Neural cell (in vitro differentiated cells): ENCODE data around the gene BRF1. TPM values are rescaled to one million over a fixed set of nuclear protein-coding genes. Genes with fewer than 3 reads are reported as not detected.

Experiments
- H2AFZ ChIP-seq: fragments of 200-600, 300-800 bp; sonication (generic), shearing (Covaris generic); 2 replicates; pipeline ENCODE4 v1.6.0; 2014; ENCODE audit warnings: low read depth, mild to moderate bottlenecking, antibody characterized with exemption, low read length, moderate library complexity
- H3F3A ChIP-seq: fragments of 200-600 bp; shearing (Covaris generic); 2 replicates; pipeline ENCODE4 v1.6.1; 2016; ENCODE audit warnings: mild to moderate bottlenecking, moderate library complexity, mixed read lengths, antibody characterized with exemption, low read length; ENCODE audit not compliant: insufficient read depth, poor library complexity, severe bottlenecking
- H3K27ac ChIP-seq: fragments of 200-600, 300-800 bp; sonication (generic), shearing (Covaris generic); 2 replicates; pipeline ENCODE4 v1.5.1; 2014; ENCODE audit warnings: mild to moderate bottlenecking, low read length, moderate library complexity
- H3K27me3 ChIP-seq: fragments of 300-800, 200-600 bp; sonication (generic), shearing (Covaris generic); 2 replicates; pipeline ENCODE4 v1.6.0; 2014; ENCODE audit warnings: mild to moderate bottlenecking, low read depth, low read length, moderate library complexity; ENCODE audit not compliant: insufficient read depth
- H3K36me3 ChIP-seq: fragments of 300-800, 200-600 bp; sonication (generic), shearing (Covaris generic); 2 replicates; pipeline ENCODE4 v1.5.1; 2014; ENCODE audit warnings: mild to moderate bottlenecking, antibody characterized with exemption, low read length, moderate library complexity; ENCODE audit not compliant: insufficient read depth
- H3K4me2 ChIP-seq: fragments of 300-800, 200-600 bp; sonication (generic), shearing (Covaris generic); 2 replicates; pipeline ENCODE4 v1.6.0; 2014; ENCODE audit warnings: mild to moderate bottlenecking, low read length
- H3K4me3 ChIP-seq: fragments of 300-800, 200-600 bp; sonication (generic), shearing (Covaris generic); 2 replicates; pipeline ENCODE4 v1.5.1; 2014; ENCODE audit warnings: mild to moderate bottlenecking, low read length, moderate library complexity
- H3K79me2 ChIP-seq: fragments of 200-600 bp; shearing (Covaris generic); replicated peaks from 2 replicates; pipeline ENCODE4 v1.6.0; 2014; ENCODE audit warnings: mild to moderate bottlenecking, low read length, moderate library complexity; ENCODE audit not compliant: insufficient read depth
- H3K9ac ChIP-seq: fragments of 300-800, 200-600 bp; sonication (generic), shearing (Covaris generic); 2 replicates; pipeline ENCODE4 v1.6.1; 2016; ENCODE audit warnings: mild to moderate bottlenecking, low read length, mixed read lengths
- H3K9me2 ChIP-seq: fragments of 200-600 bp; shearing (Covaris generic); 2 replicates; pipeline ENCODE4 v1.6.1; 2016; ENCODE audit warnings: mild to moderate bottlenecking, low read length, mixed read lengths; ENCODE audit not compliant: insufficient read depth
- H3K9me3 ChIP-seq: fragments of 200-600, 300-800 bp; sonication (generic), shearing (Covaris generic); 2 replicates; pipeline ENCODE4 v1.6.1; 2016; ENCODE audit warnings: mild to moderate bottlenecking, mixed run types, low read length, moderate library complexity, mixed read lengths
- H4K20me1 ChIP-seq: fragments of 200-600 bp; shearing (Covaris generic); 2 replicates; pipeline ENCODE4 v1.6.1; 2016; ENCODE audit warnings: mild to moderate bottlenecking, mixed run types; ENCODE audit not compliant: insufficient read depth
- EP300 ChIP-seq: fragments of 450-650 bp; conservative IDR thresholded peaks from 2 replicates; pipeline ENCODE4 v1.6.1; 2014; ENCODE audit warnings: antibody characterized with exemption, mild to moderate bottlenecking, moderate library complexity; ENCODE audit not compliant: poor library complexity, severe bottlenecking
- EZH2 ChIP-seq: fragments of 200-600, 300-800 bp; shearing (Covaris generic), sonication (generic); IDR thresholded peaks from 2 replicates; pipeline ENCODE4 v1.6.1; 2014; ENCODE audit warnings: antibody characterized with exemption, low read length, borderline replicate concordance, mild to moderate bottlenecking; ENCODE audit not compliant: insufficient read depth, poor library complexity, severe bottlenecking
- MXI1 ChIP-seq: fragments of 450-650 bp; conservative IDR thresholded peaks from 2 replicates; pipeline ENCODE4 v1.6.1; 2014; ENCODE audit warnings: antibody characterized with exemption, mild to moderate bottlenecking; ENCODE audit not compliant: poor library complexity, severe bottlenecking
- POLR2AphosphoS5 ChIP-seq: IDR thresholded peaks from 2 replicates; pipeline ENCODE4 v1.6.1; 2012
- RAD21 ChIP-seq: fragments of 450-650 bp; conservative IDR thresholded peaks from 2 replicates; pipeline ENCODE4 v1.6.1; 2014; ENCODE audit warnings: antibody characterized with exemption, mild to moderate bottlenecking, moderate library complexity
- SMC3 ChIP-seq: fragments of 450-650 bp; conservative IDR thresholded peaks from 2 replicates; pipeline ENCODE4 v1.6.1; 2014; ENCODE audit warnings: antibody characterized with exemption, mild to moderate bottlenecking, moderate library complexity; ENCODE audit not compliant: poor library complexity
- TAF1 ChIP-seq: IDR thresholded peaks from 2 replicates; pipeline ENCODE4 v1.6.1; 2012; ENCODE audit warnings: low read depth
- polyA plus RNA-seq: library from polyadenylated mRNA; depleted of rRNA; stranded (reverse); fragments of >200 nt; gene quantifications from 2 replicates; pipeline ENCODE4 v1.2.3, GENCODE V29; 2014
- TF ChIP-seq, protein P1 (sequence below): IDR thresholded peaks from 2 replicates; pipeline ENCODE4 v1.6.1; 2012; ENCODE audit warnings: borderline replicate concordance
- TF ChIP-seq, protein P2 (sequence below): fragments of 450-650 bp; IDR thresholded peaks from 2 replicates; pipeline ENCODE4 v1.5.1; 2014; ENCODE audit warnings: antibody characterized with exemption, mild to moderate bottlenecking, moderate library complexity; ENCODE audit not compliant: poor library complexity, severe bottlenecking

BRF1 gene
- polyA plus RNA-seq, 1 donor from 2014 or later, result 69.4 TPM

GRCh38 chr14:105326568-105326867, 25.7 kb upstream of the BRF1 start:
- TF ChIP-seq MXI1, result no peak
- TF ChIP-seq, protein P1, sequence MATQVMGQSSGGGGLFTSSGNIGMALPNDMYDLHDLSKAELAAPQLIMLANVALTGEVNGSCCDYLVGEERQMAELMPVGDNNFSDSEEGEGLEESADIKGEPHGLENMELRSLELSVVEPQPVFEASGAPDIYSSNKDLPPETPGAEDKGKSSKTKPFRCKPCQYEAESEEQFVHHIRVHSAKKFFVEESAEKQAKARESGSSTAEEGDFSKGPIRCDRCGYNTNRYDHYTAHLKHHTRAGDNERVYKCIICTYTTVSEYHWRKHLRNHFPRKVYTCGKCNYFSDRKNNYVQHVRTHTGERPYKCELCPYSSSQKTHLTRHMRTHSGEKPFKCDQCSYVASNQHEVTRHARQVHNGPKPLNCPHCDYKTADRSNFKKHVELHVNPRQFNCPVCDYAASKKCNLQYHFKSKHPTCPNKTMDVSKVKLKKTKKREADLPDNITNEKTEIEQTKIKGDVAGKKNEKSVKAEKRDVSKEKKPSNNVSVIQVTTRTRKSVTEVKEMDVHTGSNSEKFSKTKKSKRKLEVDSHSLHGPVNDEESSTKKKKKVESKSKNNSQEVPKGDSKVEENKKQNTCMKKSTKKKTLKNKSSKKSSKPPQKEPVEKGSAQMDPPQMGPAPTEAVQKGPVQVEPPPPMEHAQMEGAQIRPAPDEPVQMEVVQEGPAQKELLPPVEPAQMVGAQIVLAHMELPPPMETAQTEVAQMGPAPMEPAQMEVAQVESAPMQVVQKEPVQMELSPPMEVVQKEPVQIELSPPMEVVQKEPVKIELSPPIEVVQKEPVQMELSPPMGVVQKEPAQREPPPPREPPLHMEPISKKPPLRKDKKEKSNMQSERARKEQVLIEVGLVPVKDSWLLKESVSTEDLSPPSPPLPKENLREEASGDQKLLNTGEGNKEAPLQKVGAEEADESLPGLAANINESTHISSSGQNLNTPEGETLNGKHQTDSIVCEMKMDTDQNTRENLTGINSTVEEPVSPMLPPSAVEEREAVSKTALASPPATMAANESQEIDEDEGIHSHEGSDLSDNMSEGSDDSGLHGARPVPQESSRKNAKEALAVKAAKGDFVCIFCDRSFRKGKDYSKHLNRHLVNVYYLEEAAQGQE, result no peak
- TF ChIP-seq, protein P2, sequence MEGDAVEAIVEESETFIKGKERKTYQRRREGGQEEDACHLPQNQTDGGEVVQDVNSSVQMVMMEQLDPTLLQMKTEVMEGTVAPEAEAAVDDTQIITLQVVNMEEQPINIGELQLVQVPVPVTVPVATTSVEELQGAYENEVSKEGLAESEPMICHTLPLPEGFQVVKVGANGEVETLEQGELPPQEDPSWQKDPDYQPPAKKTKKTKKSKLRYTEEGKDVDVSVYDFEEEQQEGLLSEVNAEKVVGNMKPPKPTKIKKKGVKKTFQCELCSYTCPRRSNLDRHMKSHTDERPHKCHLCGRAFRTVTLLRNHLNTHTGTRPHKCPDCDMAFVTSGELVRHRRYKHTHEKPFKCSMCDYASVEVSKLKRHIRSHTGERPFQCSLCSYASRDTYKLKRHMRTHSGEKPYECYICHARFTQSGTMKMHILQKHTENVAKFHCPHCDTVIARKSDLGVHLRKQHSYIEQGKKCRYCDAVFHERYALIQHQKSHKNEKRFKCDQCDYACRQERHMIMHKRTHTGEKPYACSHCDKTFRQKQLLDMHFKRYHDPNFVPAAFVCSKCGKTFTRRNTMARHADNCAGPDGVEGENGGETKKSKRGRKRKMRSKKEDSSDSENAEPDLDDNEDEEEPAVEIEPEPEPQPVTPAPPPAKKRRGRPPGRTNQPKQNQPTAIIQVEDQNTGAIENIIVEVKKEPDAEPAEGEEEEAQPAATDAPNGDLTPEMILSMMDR, result no peak
- TF ChIP-seq EP300, result no peak
- TF ChIP-seq POLR2AphosphoS5, result no peak
- no peak for TF ChIP-seq RAD21
- TF ChIP-seq TAF1, result no peak
- TF ChIP-seq EZH2, result no peak
- TF ChIP-seq SMC3, result no peak
- no peak overlapping the region for H3K9ac ChIP-seq
- H3K9me2 ChIP-seq, result no peaks in the 10 kb centered on the region
- no peak overlapping the region for H3K4me2 ChIP-seq
- H3K4me3 ChIP-seq, result no peak overlapping the region
- no peak overlapping the region for H3K27ac ChIP-seq
- no peak overlapping the region for H2AFZ ChIP-seq
- H3K9me3 ChIP-seq, result no peaks in the 10 kb centered on the region
- peaks cover 22% of the 10 kb centered on the region for H4K20me1 ChIP-seq
- H3K27me3 ChIP-seq, result no peaks in the 10 kb centered on the region
- peaks cover 6% of the 10 kb centered on the region for H3K36me3 ChIP-seq
- H3K79me2 ChIP-seq, result peaks cover 62% of the 10 kb centered on the region
- no peaks in the 10 kb centered on the region for H3F3A ChIP-seq

- no peaks in the 10 kb centered on the region for H3K9me2 ChIP-seq
- no peak overlapping the region for H3K4me2 ChIP-seq
- H3K4me3 ChIP-seq, result no peak overlapping the region
- H3K79me2 ChIP-seq, result peaks cover 60% of the 10 kb centered on the region
- no peak overlapping the region for H3K27ac ChIP-seq
- H3K36me3 ChIP-seq, result peaks cover 6% of the 10 kb centered on the region
- H3K27me3 ChIP-seq, result no peaks in the 10 kb centered on the region
- no peaks in the 10 kb centered on the region for H3F3A ChIP-seq
- H3K9ac ChIP-seq, result no peak overlapping the region
- TF ChIP-seq, protein P2, result no peak
- no peak overlapping the region for H2AFZ ChIP-seq
- peaks cover 22% of the 10 kb centered on the region for H4K20me1 ChIP-seq
- H3K9me3 ChIP-seq, result no peaks in the 10 kb centered on the region
Observed at GRCh38 chr14:105325716-105326567, 25.1 kb upstream of the BRF1 start.
